BE2C (cell line): ENCODE data around the gene TBC1D9.

ENCODE experiments used
- DNase-seq: peaks from one replicate; pipeline ENCODE4 v3.0.0-alpha.2; 2020
- H3K27me3 ChIP-seq: fragments of 250-450 bp; sonication (Bioruptor Pico); 2 replicates; pipeline ENCODE4 v1.5.1; 2020; ENCODE audit warnings: mild to moderate bottlenecking
- H3K36me3 ChIP-seq: fragments of 250-450 bp; sonication (Bioruptor Pico); 2 replicates; pipeline ENCODE4 v1.5.1; 2020; ENCODE audit warnings: mild to moderate bottlenecking
- H3K4me1 ChIP-seq: fragments of 250-450 bp; sonication (Bioruptor Pico); 2 replicates; pipeline ENCODE4 v1.5.1; 2020
- H3K4me3 ChIP-seq: 2 replicates; pipeline ENCODE4 v1.5.1; 2011; ENCODE audit warnings: low read depth, low read length
- H3K9me3 ChIP-seq: fragments of 250-450 bp; sonication (Bioruptor Pico); 2 replicates; pipeline ENCODE4 v1.5.1; 2020
- TF ChIP-seq, protein P1 (sequence below): IDR thresholded peaks from 2 replicates; pipeline ENCODE4 v1.5.1; 2012; ENCODE audit warnings: mild to moderate bottlenecking, low read depth, low read length

Gene TBC1D9

DNA sequence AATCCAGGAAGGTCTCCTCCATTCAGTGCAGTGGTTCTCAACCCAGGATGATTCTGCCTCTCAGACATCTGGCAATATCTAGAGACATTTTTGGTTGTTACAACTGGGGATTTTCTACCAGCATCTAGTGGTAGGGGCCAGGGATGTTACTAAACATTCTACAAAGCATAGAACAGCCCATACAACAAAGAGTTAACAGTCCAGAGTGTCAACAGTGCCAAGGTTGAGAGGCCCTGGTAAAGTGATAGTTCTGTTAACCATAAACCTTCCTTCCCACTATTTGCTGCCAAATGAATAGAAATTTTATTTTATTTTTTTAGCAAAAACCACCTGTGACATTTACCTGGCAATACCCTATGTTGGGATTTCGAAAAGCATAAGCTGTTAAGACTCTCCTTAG, 94.6 kb downstream of the TBC1D9 start:
- no peak for DNase-seq
- no peaks in the 10 kb centered on the region for H3K4me1 ChIP-seq
- peaks cover 34% of the 10 kb centered on the region for H3K36me3 ChIP-seq
- no peaks in the 10 kb centered on the region for H3K9me3 ChIP-seq
- no peaks in the 10 kb centered on the region for H3K27me3 ChIP-seq
- no peak overlapping the region for H3K4me3 ChIP-seq
- TF ChIP-seq, protein P1, sequence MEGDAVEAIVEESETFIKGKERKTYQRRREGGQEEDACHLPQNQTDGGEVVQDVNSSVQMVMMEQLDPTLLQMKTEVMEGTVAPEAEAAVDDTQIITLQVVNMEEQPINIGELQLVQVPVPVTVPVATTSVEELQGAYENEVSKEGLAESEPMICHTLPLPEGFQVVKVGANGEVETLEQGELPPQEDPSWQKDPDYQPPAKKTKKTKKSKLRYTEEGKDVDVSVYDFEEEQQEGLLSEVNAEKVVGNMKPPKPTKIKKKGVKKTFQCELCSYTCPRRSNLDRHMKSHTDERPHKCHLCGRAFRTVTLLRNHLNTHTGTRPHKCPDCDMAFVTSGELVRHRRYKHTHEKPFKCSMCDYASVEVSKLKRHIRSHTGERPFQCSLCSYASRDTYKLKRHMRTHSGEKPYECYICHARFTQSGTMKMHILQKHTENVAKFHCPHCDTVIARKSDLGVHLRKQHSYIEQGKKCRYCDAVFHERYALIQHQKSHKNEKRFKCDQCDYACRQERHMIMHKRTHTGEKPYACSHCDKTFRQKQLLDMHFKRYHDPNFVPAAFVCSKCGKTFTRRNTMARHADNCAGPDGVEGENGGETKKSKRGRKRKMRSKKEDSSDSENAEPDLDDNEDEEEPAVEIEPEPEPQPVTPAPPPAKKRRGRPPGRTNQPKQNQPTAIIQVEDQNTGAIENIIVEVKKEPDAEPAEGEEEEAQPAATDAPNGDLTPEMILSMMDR = no peak

DNA sequence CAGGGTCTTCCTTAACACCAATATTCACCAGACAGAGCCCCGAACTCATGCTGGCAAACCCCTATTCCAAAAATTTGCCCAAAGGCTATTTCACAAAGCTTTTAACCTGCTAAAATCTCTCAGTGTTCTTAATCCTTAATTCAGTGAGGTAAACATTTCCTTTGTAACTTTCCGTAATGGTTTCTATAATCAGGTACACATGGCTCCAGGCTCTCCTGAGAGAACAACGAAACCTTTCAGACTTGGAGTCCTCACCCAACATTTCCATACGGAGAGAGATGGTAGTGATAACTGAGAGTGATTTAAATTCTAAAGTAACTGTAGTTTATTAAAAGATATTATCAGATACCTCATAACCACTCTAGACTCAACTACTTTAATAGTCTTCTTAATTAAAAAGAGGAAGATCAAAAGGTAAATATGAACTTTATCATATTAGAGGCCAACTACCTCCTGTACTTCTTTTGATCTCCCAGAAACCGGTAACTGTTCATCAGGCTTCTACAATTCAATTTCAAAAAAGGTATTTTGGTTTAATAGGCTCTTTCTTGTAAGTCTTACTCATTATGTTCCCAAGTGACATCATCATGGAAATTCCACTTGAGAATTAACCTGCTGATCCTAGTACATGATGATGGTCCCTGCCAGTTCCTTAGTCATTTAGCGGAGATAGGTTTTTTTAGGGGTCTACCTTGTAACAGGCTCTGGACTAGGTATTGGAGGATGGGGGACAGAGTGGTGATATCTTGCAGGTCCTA, 96.1 kb downstream of the TBC1D9 start:
- Histone ChIP-seq H3K27me3 (no peaks in the 10 kb centered on the region), H3K9me3 (no peaks in the 10 kb centered on the region), H3K4me1 (no peaks in the 10 kb centered on the region), H3K36me3 (peaks cover 34% of the 10 kb centered on the region), H3K4me3 (no peak overlapping the region)
- TF ChIP-seq, protein P1 = no peak
- DNase-seq = no peak

DNA sequence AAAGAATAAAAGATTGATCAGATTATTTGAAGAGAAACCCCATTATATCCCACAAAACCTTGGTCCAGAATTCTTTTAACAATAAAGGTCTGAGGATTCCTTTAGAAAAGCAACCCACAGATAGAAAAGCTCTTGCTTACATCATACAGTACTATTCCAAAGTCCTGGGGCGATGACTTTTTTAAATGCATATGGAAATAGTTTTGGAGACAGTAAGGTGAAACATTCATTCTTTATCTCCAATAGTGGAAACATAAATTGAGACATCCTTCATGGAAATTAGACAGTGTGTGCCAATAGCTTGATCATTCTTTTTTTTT, 101.7 kb downstream of the TBC1D9 start:
- no peaks in the 10 kb centered on the region for H3K9me3 ChIP-seq
- TF ChIP-seq, protein P1 = no peak
- peaks cover 21% of the 10 kb centered on the region for H3K36me3 ChIP-seq
- no peaks in the 10 kb centered on the region for H3K4me1 ChIP-seq
- H3K4me3 ChIP-seq = no peak overlapping the region
- no peak for DNase-seq
- no peaks in the 10 kb centered on the region for H3K27me3 ChIP-seq

DNA sequence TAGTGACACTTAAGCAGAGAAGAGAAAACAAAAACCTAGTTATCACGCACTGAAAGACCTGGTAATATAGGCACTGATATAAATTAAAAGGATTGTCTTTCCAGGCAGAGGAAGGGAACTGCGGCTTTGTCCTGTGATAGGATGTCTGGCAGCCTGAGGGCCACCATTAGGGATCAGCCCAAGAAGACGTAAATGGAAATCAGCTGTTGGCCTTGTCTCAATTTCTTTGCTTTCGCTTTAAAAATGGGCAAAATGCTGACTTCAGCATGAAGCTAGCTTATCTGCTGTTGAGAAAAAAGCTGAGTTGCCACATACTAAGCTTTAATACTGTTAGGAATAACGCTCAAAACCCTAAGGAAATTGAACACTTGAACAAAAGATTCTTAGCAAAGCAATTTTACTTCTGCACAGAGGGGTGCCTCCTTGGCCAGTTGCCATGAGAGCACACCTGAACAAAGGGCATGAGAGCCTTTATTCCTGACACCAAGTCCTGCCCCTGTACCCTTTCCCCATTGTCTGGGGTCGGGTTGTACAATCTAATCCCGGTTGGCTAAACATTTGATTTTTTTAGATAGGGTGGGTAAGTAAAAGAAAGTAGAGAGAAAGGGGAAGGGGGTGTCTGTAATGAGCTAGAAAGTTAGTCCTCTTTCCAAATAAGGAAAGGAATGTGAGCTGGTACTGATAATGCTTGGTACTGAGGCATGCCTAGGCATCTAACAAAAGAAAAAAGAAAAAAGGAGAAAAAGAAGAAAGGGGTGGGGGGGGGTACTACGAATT, 102.3 kb downstream of the TBC1D9 start:
- peaks cover 15% of the 10 kb centered on the region for H3K36me3 ChIP-seq
- no peaks in the 10 kb centered on the region for H3K9me3 ChIP-seq
- H3K4me3 ChIP-seq = no peak overlapping the region
- TF ChIP-seq, protein P1 = no peak
- H3K4me1 ChIP-seq = no peaks in the 10 kb centered on the region
- no peaks in the 10 kb centered on the region for H3K27me3 ChIP-seq
- DNase-seq = no peak

DNA sequence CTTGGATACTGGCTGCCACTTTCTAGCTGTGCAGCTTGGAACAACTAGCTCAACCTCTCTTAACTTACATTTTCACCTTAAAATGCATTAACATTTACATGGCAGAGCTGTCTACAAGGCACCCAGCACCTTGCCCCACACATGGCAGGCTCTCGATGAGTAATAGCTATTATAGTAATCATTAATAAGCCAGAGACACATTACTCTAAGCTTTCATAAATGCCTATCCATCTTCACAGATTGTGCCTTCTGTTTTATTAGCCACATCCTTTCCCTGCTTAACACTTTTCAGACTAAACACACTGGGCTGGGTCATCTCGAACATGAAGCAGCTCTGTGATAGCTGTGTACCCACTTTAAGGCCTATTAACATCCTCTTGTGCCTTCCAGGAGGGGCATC, 103.6 kb downstream of the TBC1D9 start:
- Histone ChIP-seq H3K27me3 (no peaks in the 10 kb centered on the region), H3K9me3 (no peaks in the 10 kb centered on the region), H3K4me3 (no peak overlapping the region), H3K36me3 (peaks cover 10% of the 10 kb centered on the region), H3K4me1 (no peaks in the 10 kb centered on the region; the same call in 1 of the 2 replicates)
- DNase-seq = no peak
- TF ChIP-seq, protein P1 = no peak
